HepG2 (cell line): ENCODE data around the gene PMS1. TPM values are rescaled to one million over a fixed set of nuclear protein-coding genes. Genes with fewer than 3 reads are reported as not detected.

ENCODE experiments used
- ATF6 ChIP-seq: sonication (generic); formaldehyde crosslinking; conservative IDR thresholded peaks from 2 replicates; pipeline ENCODE4 v1.4.0; 2020; ENCODE audit warnings: missing genetic modification reagents
- CEBPZ ChIP-seq: IDR thresholded peaks from 2 replicates; pipeline ENCODE4 v1.6.1; 2012; ENCODE audit warnings: low read length, improper control_type of control experiment
- FOXK1 ChIP-seq: sonication (generic); formaldehyde crosslinking; IDR thresholded peaks from 2 replicates; pipeline ENCODE4 v1.4.0; 2020; ENCODE audit warnings: low read depth, missing genetic modification reagents, borderline replicate concordance
- MTA1 ChIP-seq: sonication (generic); formaldehyde crosslinking; IDR thresholded peaks from 2 replicates; pipeline ENCODE4 v1.4.0; 2020; ENCODE audit warnings: missing genetic modification reagents, mild to moderate bottlenecking, borderline replicate concordance
- PCBP2 ChIP-seq: fragments of 200-400 bp; formaldehyde crosslinking; optimal IDR thresholded peaks from 2 replicates; pipeline ENCODE3; 2018; ENCODE audit warnings: low read length, low read depth; ENCODE audit not compliant: poor library complexity, severe bottlenecking
- POLR2A ChIP-seq, 2 experiments: IDR thresholded peaks; 2 replicates each; pipeline ENCODE4 v1.6.1; 2011; ENCODE audit warnings: low read depth in 2 of 2, low read length in 2 of 2, mild to moderate bottlenecking in 1 of 2, moderate library complexity in 1 of 2; ENCODE audit not compliant: insufficient read depth in 1 of 2
- SMAD3 ChIP-seq: sonication (generic); formaldehyde crosslinking; IDR thresholded peaks from 2 replicates; pipeline ENCODE4 v1.4.0; 2020; ENCODE audit warnings: missing genetic modification reagents
- TFE3 ChIP-seq: IDR thresholded peaks from 2 replicates; pipeline ENCODE4 v1.6.1; 2016
- ZNF441 ChIP-seq: sonication (generic); formaldehyde crosslinking; IDR thresholded peaks from 2 replicates; pipeline ENCODE4 v1.7.0; 2021; ENCODE audit warnings: missing genetic modification reagents, borderline replicate concordance
- ZNF512B ChIP-seq: sonication (generic); formaldehyde crosslinking; IDR thresholded peaks from 2 replicates; pipeline ENCODE4 v1.5.1; 2020; ENCODE audit warnings: missing genetic modification reagents, mild to moderate bottlenecking, borderline replicate concordance
- ZNF766 ChIP-seq: sonication (generic); formaldehyde crosslinking; IDR thresholded peaks from 2 replicates; pipeline ENCODE4 v1.5.0; 2020; ENCODE audit warnings: missing genetic modification reagents, borderline replicate concordance
- ZNF768 ChIP-seq: sonication (generic); formaldehyde crosslinking; IDR thresholded peaks from 2 replicates; pipeline ENCODE4 v1.4.0; 2020; ENCODE audit warnings: missing genetic modification reagents
- ZSCAN12 ChIP-seq: sonication (generic); formaldehyde crosslinking; IDR thresholded peaks from 2 replicates; pipeline ENCODE4 v1.9.0; 2021; ENCODE audit warnings: mild to moderate bottlenecking, missing genetic modification reagents
- polyA plus RNA-seq, 8 experiments: library from polyadenylated mRNA; depleted of rRNA in 3 of 8; stranded (reverse) in 7 of 8; unstranded in 1 of 8; fragments of >200 nt; fragmentation: Illumina TruSeq in 4 of 8; extraction: Trizol in 4 of 8; gene quantifications; 2 replicates each; pipeline versions ENCODE4 v1.2.1 to v1.2.3, GENCODE V29; 2011 to 2016; ENCODE audit warnings: low read depth in 4 of 8, missing spikeins in 1 of 8, mixed read lengths in 1 of 8; ENCODE audit not compliant: insufficient read depth in 1 of 8
- total RNA-seq, 5 experiments: library from RNA; depleted of rRNA; stranded (reverse); fragments of >200 nt; fragmentation: Illumina TruSeq; extraction: Trizol; gene quantifications; 2 replicates each; pipeline ENCODE4 v1.2.3, GENCODE V29; 2016; ENCODE audit warnings: low read depth in 1 of 5

The PMS1 gene
- total and polyA plus RNA-seq, 2 of the 13 experiments (the other 11 are each of a cell fraction or from before 2014, with no cell fraction given): 14.6 to 39.9 TPM

GRCh38 chr2:189762551-189763298, 21.5 kb upstream of the PMS1 start, which contains the start of gene OSGEPL1 (continued):
- TF ChIP-seq ATF6 (CRISPR knock-in tag): no peak; the same call in 1 of the 2 replicates
- TF ChIP-seq ZNF441 (CRISPR knock-in tag): no peak
- peak; percentile 93 to 97 for TF ChIP-seq POLR2A (IDR thresholded peaks at IDR 0.05; ENCODE audit: insufficient read depth in 1 of 2, low read depth in 2 of 2, low read length in 2 of 2)
- peak; percentile 27; the same call in 1 of the 2 replicates for TF ChIP-seq ZNF512B (CRISPR knock-in tag)
- no peak for TF ChIP-seq PCBP2
- TF ChIP-seq ZNF766 (CRISPR knock-in tag): peak; percentile 77; the same call in 1 of the 2 replicates
- TF ChIP-seq ZSCAN12: no peak
- no peak for TF ChIP-seq TFE3 (CRISPR knock-in tag)
- no peak; the same call in none of the 2 replicates for TF ChIP-seq MTA1 (CRISPR knock-in tag)
- TF ChIP-seq CEBPZ: no peak
- peak; percentile 38 for TF ChIP-seq SMAD3 (CRISPR knock-in tag)
- TF ChIP-seq FOXK1 (CRISPR knock-in tag): 0 out of 2 replicates have a peak, but pooled peaks have one; percentile 11
- TF ChIP-seq ZNF768: peak; percentile 69
